Glomerular endothelial cell (primary cell): ENCODE data around the gene IGFBP5. TPM values are rescaled to one million over a fixed set of nuclear protein-coding genes. Genes with fewer than 3 reads are reported as not detected.

Source experiments
- DNase-seq: peaks from one replicate; pipeline ENCODE4 v3.0.0-alpha.2; 2011; ENCODE audit warnings: low read depth, low spot score; ENCODE audit errors: extremely low read depth
- total RNA-seq: library from RNA; depleted of rRNA; stranded (reverse); fragments of >200 nt; gene quantifications from 2 replicates; pipeline ENCODE4 v1.2.3, GENCODE V29; 2015

Gene IGFBP5
- total RNA-seq, 1 donor from 2014 or later, result 36.8 TPM

- no peak for DNase-seq
Observed at GRCh38 chr2:216626168-216626874, 69.0 kb downstream of the IGFBP5 start.

GRCh38 chr2:216624251-216624650 lies 71.1 kb downstream of the IGFBP5 start:
- DNase-seq, result no peak

- no peak for DNase-seq
Observed at GRCh38 chr2:216622526-216622925, 72.8 kb downstream of the IGFBP5 start.

Other genes with a start within 250 kb of the IGFBP5 start
- 1,125 and 1,716 TPM in 2 replicates for gene RPL37A, start 196.7 kb downstream of the IGFBP5 start, total RNA-seq
- gene IGFBP2, start 62.1 kb downstream of the IGFBP5 start, total RNA-seq, result 268 and 272 TPM in 2 replicates
- not detected in 2 replicates for gene TNP1, start 164.5 kb upstream of the IGFBP5 start, total RNA-seq